Measurements from ENCODE around the gene HOXB3.
A peak's percentile ranks its signal among the peaks of the same experiment; 100 is the strongest.

The HOXB3 gene

GRCh38 chr17:48600244-48601098 is 10.4 kb upstream of the HOXB3 start:
- no peak for DNase-seq

DNA sequence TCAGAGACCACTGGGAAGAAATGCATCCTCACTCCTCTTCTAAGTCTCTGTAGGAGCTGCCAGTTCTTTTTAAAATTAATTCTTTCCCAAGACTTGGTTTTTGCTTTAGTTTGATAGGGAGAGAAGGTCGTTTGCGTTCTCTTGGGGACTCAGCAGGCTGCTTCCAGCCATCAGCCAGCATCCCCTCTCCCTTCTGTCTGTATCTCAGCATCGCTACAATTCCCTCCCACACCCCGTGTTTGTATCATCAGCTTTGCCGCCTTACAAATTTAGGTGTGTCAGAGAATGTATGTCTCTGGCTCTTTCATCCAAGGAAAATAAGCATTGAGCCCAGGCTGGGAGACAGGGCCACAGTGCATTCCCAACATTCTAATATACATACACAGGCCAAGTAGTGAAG is 9.3 kb upstream of the HOXB3 start:
- DNase-seq: no peak

DNA sequence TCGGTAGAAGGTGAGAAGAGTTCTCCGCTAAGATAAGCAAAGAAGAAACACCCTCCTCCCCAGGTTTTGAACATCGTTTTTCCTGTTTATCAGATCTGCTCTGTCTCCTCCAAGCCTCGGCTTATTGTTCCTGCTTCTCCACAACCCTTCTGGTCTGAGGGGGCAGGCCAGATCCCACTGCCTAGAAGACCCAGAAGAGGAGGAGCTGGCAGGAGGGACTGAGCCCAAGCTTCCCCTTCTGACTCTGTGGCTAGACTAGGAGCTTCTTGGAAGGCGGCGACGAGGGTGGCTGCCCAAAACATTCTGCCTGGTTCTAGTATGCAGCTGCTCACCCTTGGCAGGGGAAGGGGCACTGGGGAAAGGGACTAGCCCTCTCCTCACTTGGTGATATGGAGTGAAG is 8.7 kb upstream of the HOXB3 start:
- no peak for DNase-seq

- DNase-seq: no peak
Observed at GRCh38 chr17:48597778-48598631, 8.0 kb upstream of the HOXB3 start.

DNA sequence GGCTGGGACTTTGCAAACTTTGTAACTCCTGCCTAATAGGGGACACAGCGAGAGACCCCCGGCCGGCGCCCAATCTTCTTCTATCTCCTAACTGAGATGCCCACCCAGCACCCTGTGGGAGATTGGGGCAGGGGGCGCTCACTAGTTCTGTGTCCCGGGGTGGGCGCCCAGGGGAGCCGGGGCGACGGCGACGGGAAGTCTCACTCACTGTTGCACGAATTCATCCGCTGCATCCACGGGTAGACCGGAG is 7.4 kb upstream of the HOXB3 start:
- no peak for DNase-seq

DNA sequence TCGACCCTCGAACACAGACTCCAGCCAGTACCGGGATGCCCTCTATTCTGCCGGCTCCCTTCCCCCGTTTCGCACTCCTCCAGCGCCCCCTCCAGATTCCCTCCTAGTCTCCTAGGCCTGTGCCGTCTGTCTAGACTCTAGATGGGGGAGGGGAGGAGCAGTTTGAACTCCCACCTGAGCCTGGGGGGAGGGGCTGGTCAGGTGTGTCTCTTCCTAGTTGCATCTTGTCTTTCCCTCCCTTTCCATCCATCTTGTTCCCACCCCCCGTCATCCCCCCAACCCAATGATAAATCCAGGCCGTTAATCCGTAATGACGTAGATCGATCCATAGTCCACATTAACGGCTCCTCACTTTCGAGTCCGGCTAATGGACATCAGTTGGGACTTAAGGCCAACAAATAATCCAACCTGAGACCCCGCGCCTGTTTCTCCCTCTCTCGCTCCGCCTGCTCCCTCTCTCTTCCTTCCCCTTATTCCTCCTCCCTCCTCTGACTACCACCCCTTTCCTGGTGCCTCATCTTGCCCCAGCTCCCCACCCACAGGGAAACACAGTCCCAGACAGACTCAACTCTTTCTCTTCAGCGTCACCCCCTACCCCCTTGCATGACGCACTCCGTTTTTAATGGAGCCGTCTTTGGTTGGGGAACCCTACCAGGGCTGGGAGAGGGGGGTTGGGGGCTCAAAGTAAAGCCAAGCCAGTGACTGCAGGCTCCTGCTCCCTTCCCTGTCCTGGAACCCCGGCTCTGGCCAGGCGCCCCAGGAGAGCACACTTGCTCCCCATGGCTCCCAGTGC is 6.9 kb upstream of the HOXB3 start:
- DNase-seq: no peak

- no peak for DNase-seq
Observed at GRCh38 chr17:48596000-48596734, 6.1 kb upstream of the HOXB3 start.

DNA sequence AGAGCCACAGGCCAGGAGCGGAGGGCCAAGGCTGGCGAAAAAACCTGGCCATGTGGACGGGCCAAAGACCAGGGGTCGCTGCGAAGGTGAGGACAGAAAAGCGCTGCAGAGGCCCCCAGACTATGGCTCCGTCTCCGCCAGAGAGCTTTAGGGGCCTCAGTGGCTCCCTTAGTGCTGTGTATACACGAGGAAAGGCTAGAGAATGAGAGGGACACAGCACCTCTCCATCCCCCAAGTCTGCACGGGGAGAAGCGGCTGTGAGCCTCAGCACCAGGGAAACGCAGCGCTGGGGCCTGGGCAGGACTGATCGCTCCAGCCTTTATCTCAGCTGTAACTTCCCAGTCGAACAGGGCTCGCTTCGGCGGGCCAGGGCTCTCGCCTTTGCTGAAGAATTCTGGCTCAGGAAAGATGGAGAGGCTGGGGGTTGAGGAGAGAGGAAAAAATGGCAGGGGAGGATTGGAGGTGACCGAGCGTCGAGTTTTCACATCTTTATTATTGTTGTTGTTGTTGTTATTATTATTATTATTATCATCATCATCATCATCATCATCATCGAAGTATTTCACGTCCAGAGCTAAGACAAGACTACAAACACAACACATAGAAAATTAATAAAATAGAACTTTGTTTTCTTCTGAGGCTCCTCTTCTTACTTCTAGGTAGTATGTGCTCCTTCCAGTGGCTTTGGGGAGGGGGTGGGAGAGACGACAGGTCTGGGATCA is 5.4 kb upstream of the HOXB3 start:
- DNase-seq: no peak

DNA sequence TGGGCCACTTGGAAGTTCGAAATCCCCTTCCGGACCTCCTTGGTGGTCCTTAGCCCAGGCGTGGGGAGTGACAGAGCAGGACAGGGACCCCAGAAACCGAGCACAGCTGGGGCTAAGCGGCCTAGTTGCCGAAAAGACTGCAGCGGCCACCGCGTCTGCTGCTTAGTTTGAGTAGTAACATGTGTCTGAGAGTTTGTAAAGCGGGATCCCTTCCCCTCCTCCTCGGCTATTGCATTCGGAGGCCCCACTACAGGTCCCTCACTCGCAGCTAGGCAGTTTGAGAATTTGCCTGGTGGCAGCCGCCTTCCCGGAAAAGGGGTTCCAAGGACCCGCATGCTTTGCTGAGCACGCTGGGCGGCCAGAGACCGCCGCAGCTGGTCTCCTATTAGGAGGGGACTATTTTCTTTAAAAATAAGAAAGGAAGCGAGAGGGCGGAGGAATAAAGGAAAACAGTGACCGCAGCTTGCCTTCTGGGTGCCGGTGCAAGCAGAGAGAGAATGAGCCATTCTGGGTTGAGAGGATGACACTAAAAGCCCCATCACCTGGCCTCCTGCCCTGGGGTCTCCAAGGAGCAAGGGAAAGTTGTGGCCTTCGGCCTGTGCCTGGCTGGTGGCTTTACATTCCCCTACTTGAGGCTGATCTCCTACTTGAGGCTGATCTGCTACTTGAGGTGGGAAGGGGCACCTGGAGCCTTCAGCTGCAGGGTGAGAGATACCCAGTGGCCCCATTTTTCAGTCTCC is 4.7 kb upstream of the HOXB3 start:
- DNase-seq: no peak

GRCh38 chr17:48593840-48594537 is 3.9 kb upstream of the HOXB3 start:
- peak in 2 of 58 donors; percentile 5 to 9 for DNase-seq

DNA sequence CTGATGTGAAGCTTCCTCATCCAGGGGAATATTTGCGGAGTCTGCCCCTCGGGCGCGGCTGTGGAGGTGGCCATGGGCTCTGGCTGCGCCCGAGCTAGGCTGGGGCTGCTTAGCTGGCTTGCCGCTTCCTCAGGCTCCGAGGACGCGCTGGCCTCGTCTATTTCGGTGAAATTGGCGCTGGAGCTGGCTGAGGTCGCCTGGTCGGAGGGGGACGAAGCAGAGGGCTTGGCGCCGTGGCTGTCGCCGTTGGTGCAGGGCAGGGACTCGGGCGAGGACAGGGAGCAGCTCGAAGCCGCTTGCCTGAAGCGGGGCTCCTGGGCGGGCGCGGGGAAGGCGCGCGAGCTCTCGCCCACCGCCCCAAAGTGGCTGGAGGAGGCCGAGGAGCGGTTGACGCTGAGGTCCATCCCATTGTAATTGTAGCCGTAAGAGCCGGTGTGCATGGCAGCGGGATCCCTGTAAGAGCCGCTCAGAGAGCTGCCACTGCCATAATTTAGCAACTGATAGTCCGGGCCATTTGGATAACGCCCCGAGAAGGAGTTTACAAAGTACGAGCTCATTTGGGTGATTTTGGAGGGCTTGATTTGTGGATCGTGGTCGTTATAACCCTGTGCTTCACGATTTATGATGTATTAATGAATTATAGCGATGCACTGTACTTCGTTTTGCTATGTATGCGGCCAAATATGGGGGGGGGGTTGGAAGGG is 3.2 kb upstream of the HOXB3 start, which contains the start of gene HOXB5:
Gene HOXB5 (minus strand): TSS at position 654 of the 704 bp plus-strand sequence. CDS start 97 bp downstream, at position 557.
- peak in 1 of 58 donors; percentile 26 for DNase-seq

GRCh38 chr17:48592577-48592976 is 2.5 kb upstream of the HOXB3 start:
- no peak for DNase-seq

DNA sequence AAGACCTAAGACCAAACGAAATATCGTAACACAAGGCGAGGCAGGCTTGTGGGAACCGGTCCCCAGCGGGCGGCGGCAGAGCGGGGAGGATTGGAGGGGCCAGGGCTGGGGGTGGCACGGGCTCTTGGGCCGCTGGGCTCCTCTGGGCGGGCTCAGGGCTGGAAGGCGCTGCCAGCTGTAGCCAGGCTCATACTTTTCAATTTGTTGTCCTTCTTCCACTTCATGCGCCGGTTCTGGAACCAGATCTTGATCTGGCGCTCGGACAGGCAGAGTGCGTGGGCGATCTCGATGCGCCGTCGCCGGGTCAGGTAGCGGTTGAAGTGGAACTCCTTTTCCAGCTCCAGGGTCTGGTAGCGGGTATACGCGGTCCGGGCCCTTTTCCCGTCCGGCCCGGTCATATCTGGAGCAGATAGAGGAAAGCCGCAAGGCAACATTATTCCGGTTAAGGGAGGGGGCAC is 2.0 kb upstream of the HOXB3 start:
- DNase-seq: no peak

DNA sequence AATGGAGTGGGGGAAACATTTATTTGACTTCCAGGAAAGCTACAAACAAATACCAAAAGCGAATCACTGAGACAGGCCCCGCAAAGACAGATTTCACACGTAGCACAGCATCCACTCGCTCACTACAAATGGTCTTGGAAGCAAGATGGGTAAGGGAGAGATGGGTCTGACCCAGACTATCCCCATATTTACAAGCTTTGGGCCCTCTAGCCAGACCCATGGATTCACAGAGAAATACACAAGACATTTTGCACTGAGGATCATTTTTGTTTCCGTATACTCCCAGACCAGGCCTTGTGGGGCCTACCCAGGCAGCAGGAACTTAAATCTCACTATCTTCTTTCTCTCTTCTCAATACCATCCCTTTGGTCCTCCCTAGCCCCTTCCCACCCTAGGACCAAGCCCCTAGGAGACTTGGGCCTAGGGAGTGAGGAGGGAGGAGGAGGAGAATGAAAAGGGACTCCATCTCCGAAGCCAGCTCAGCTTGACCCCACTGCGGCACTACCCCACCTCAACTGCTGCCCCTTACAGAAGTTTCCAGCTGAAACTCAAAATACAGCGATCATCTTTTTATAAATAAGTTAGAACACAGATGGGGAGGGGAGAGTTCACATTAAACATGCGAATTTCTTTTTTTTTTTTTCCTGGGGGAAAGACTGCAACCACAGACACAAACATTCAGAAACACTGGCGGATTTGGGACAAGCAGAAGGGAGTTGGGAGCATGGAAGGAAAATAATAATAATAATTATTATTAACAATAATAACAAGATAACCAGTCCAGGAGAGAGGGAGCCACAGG is 1.4 kb upstream of the HOXB3 start:
- no peak for DNase-seq

GRCh38 chr17:48590607-48591161 is 643 bp upstream of the HOXB3 start:
- no peak for DNase-seq

DNA sequence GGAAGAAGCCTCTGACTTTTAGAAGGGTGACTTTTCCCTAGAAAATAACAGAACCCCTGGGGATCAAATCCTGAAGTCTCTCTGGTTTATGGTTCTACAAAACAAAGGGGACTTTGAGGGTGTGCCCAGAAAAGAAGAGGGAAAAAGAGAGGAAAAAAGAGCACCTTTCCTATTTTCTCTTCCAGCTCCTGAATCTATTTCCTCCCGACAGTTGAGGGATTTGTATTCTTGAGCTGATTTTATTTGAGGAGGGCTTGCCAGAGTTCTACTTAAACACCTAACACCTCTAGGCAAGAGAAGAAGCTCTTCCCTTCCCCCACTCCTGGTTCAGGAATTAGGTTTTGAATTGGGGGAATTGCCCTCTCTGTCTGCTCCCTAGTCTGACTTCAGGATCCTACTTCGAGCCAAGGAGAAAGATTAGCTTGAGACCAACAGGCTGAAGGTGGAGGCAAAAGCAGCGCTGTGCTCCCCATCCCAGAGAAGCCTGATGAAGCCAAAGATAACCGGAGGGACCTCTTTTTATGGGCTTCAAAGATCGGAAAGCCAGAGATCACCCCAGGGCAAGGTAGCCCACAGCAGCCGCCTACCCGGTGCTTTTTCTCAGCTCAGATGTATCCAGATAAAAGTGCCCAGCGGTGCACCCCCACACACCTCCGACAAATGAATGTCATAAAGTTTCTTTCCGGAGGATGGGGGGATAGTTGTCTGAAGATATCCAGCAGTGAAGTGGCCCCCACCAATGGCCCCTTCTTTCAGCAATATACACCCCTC is 796 bp downstream of the HOXB3 start:
- DNase-seq: no peak
